Esophagus mucosa (tissue), 1 donor: ENCODE data around the gene GRB2. TPM values are rescaled to one million over a fixed set of nuclear protein-coding genes. Genes with fewer than 3 reads are reported as not detected.

ENCODE experiments used
- ATAC-seq: fragments of 200-7000 bp; cut with Tn5 transposase; one replicate; pipeline ENCODE4 v1.9.1; 2020
- total RNA-seq: library from RNA; stranded (reverse); gene quantifications from one replicate; pipeline ENCODE4 v1.2.4, GENCODE V29; 2023
- donor health status: DM: yes; HTN: yes; CAD: no.

The GRB2 gene
- total RNA-seq, 1 donor from 2014 or later = 64.4 TPM

GRCh38 chr17:75272848-75273184 lies 132.7 kb downstream of the GRB2 start:
- no peak for ATAC-seq

- ATAC-seq = no peak
Measured at GRCh38 chr17:75271955-75272847, 133.3 kb downstream of the GRB2 start.

GRCh38 chr17:75271233-75271954 lies 134.1 kb downstream of the GRB2 start:
- ATAC-seq = peak; percentile 79

- ATAC-seq = no peak
Measured at GRCh38 chr17:75270966-75271232, 134.6 kb downstream of the GRB2 start, which contains the start of gene MIF4GD. MIF4GD (minus strand) TSS chr17:75271231; CDS start chr17:75270195, 1,036 bp downstream.

- peak; percentile 51 for ATAC-seq
Measured at GRCh38 chr17:75270218-75270965, 135.1 kb downstream of the GRB2 start.

GRCh38 chr17:75269844-75270217 lies 135.6 kb downstream of the GRB2 start:
- ATAC-seq = no peak

Other genes with a start within 250 kb of the GRB2 start
- gene SUMO2, start 222.7 kb downstream of the GRB2 start, total RNA-seq = 317 TPM
- 43.0 TPM for gene NUP85, start 200.0 kb downstream of the GRB2 start, total RNA-seq
- 20.6 TPM for gene GGA3, start 144.1 kb downstream of the GRB2 start, total RNA-seq
- 59.1 TPM for gene MRPS7, start 143.8 kb downstream of the GRB2 start, total RNA-seq
- 18.4 TPM for gene MIF4GD, start 134.4 kb downstream of the GRB2 start, total RNA-seq
- 9.2 TPM for gene SLC25A19, start 116.2 kb downstream of the GRB2 start, total RNA-seq
- 36.2 TPM for gene TMEM94, start 51.0 kb upstream of the GRB2 start, total RNA-seq
- 13.9 TPM for gene CASKIN2, start 109.9 kb upstream of the GRB2 start, total RNA-seq
- 23.2 TPM for gene TSEN54, start 110.8 kb upstream of the GRB2 start, total RNA-seq
- 82.1 TPM for gene LLGL2, start 120.0 kb upstream of the GRB2 start, total RNA-seq
- 15.6 TPM for gene MYO15B, start 182.1 kb upstream of the GRB2 start, total RNA-seq
- gene SMIM5, start 227.8 kb upstream of the GRB2 start, total RNA-seq = 10.1 TPM